H9 (cell line): ENCODE results near the gene NHLRC1. TPM values are rescaled to one million over a fixed set of nuclear protein-coding genes. Genes with fewer than 3 reads are reported as not detected.

Experiments used
- DNase-seq: peaks from one replicate; pipeline ENCODE4 v3.0.0-alpha.2; 2017
- H2AFZ ChIP-seq: one replicate; pipeline ENCODE4 v1.6.1; 2013; ENCODE audit warnings: mild to moderate bottlenecking, low read length, control low read depth, moderate library complexity
- H2AK5ac ChIP-seq: 2 replicates; pipeline ENCODE4 v1.6.1; 2013; ENCODE audit warnings: low read length, control low read depth, mixed read lengths; ENCODE audit not compliant: insufficient read length
- H2BK120ac ChIP-seq: one replicate; pipeline ENCODE4 v1.6.1; 2013; ENCODE audit warnings: low read depth, mild to moderate bottlenecking, low read length, control low read depth, inconsistent platforms; ENCODE audit not compliant: poor library complexity, severe bottlenecking
- H2BK12ac ChIP-seq: 2 replicates; pipeline ENCODE4 v1.6.1; 2013; ENCODE audit warnings: low read length, control low read depth, mixed read lengths, low read depth; ENCODE audit not compliant: insufficient read length
- H2BK15ac ChIP-seq: 2 replicates; pipeline ENCODE4 v1.6.1; 2013; ENCODE audit warnings: low read depth, low read length, control low read depth
- H2BK20ac ChIP-seq: one replicate; pipeline ENCODE4 v1.6.1; 2013; ENCODE audit warnings: low read depth, mild to moderate bottlenecking, low read length, control low read depth, inconsistent platforms; ENCODE audit not compliant: poor library complexity, severe bottlenecking
- H2BK5ac ChIP-seq: 2 replicates; pipeline ENCODE4 v1.6.1; 2013; ENCODE audit warnings: low read length, control low read depth, mixed read lengths; ENCODE audit not compliant: insufficient read length
- H3K14ac ChIP-seq: 2 replicates; pipeline ENCODE4 v1.6.1; 2013; ENCODE audit warnings: low read length, control low read depth; ENCODE audit not compliant: insufficient read depth
- H3K18ac ChIP-seq: 2 replicates; pipeline ENCODE4 v1.6.1; 2013; ENCODE audit warnings: low read depth, mild to moderate bottlenecking, mixed read lengths, low read length, control low read depth; ENCODE audit not compliant: insufficient read length
- H3K23ac ChIP-seq: 2 replicates; pipeline ENCODE4 v1.6.1; 2013; ENCODE audit warnings: low read length, control low read depth, mixed read lengths, low read depth; ENCODE audit not compliant: insufficient read length
- H3K23me2 ChIP-seq: 2 replicates; pipeline ENCODE4 v1.6.1; 2013; ENCODE audit warnings: low read depth, mild to moderate bottlenecking, mixed read lengths, low read length, control low read depth; ENCODE audit not compliant: insufficient read length, poor library complexity, severe bottlenecking
- H3K27ac ChIP-seq: 2 replicates; pipeline ENCODE4 v1.5.1; 2013; ENCODE audit warnings: low read length, control low read depth, mixed read lengths, low read depth; ENCODE audit not compliant: insufficient read length
- H3K27me3 ChIP-seq: 2 replicates; pipeline ENCODE4 v1.6.1; 2013; ENCODE audit warnings: low read length, control low read depth, inconsistent platforms; ENCODE audit not compliant: insufficient read depth
- H3K4ac ChIP-seq: 2 replicates; pipeline ENCODE4 v1.6.1; 2013; ENCODE audit warnings: low read depth, mild to moderate bottlenecking, control low read depth, inconsistent platforms, low read length, moderate library complexity
- H3K4me1 ChIP-seq: 2 replicates; pipeline ENCODE4 v1.6.1; 2013; ENCODE audit warnings: low read length, control low read depth, inconsistent platforms; ENCODE audit not compliant: insufficient read depth
- H3K4me2 ChIP-seq: 2 replicates; pipeline ENCODE4 v1.6.1; 2013; ENCODE audit warnings: low read length, control low read depth, mixed read lengths; ENCODE audit not compliant: insufficient read length, insufficient read depth
- H3K56ac ChIP-seq: 2 replicates; pipeline ENCODE4 v1.6.1; 2013; ENCODE audit warnings: low read depth, mild to moderate bottlenecking, mixed read lengths, low read length, control low read depth; ENCODE audit not compliant: insufficient read length
- H3K79me1 ChIP-seq: 2 replicates; pipeline ENCODE4 v1.6.1; 2013; ENCODE audit warnings: low read depth, mild to moderate bottlenecking, moderate library complexity, low read length, control low read depth, inconsistent platforms; ENCODE audit not compliant: insufficient read depth, poor library complexity, severe bottlenecking
- H3K79me2 ChIP-seq: 2 replicates; pipeline ENCODE4 v1.6.1; 2013; ENCODE audit warnings: low read length, control low read depth, inconsistent platforms; ENCODE audit not compliant: insufficient read depth
- H3K9ac ChIP-seq: 2 replicates; pipeline ENCODE4 v1.6.1; 2013; ENCODE audit warnings: low read length, control low read depth, mixed read lengths; ENCODE audit not compliant: insufficient read length; ENCODE audit errors: extremely low read depth
- H3K9me3 ChIP-seq: one replicate; pipeline ENCODE4 v1.6.1; 2013; ENCODE audit warnings: low read depth, low read length, inconsistent platforms; ENCODE audit not compliant: control insufficient read depth
- H3T11ph ChIP-seq: one replicate; pipeline ENCODE4 v1.6.1; 2013; ENCODE audit warnings: mild to moderate bottlenecking, low read length, control low read depth, inconsistent platforms
- H4K20me1 ChIP-seq: one replicate; pipeline ENCODE4 v1.6.1; 2013; ENCODE audit not compliant: control insufficient read depth, insufficient read length, insufficient read depth
- H4K5ac ChIP-seq: 2 replicates; pipeline ENCODE4 v1.6.1; 2013; ENCODE audit warnings: low read depth, mild to moderate bottlenecking, mixed read lengths, low read length, control low read depth; ENCODE audit not compliant: insufficient read length
- H4K8ac ChIP-seq: replicated peaks from 2 replicates; pipeline ENCODE4 v1.6.1; 2013; ENCODE audit warnings: low read length, control low read depth, mixed read lengths, low read depth; ENCODE audit not compliant: insufficient read length
- H4K91ac ChIP-seq: 2 replicates; pipeline ENCODE4 v1.6.1; 2013; ENCODE audit warnings: low read depth, mild to moderate bottlenecking, moderate library complexity, mixed read lengths, low read length, control low read depth; ENCODE audit not compliant: insufficient read length
- H3K27ac Mint-ChIP-seq, 3 experiments: 2 replicates in 2 of 3; 3 replicates in 1 of 3; pipeline ENCODE4 v1.8.0; 2020 to 2021; ENCODE audit warnings: mixed read lengths in 3 of 3, mild to moderate bottlenecking in 1 of 3, moderate library complexity in 1 of 3
- H3K27me3 Mint-ChIP-seq: 2 replicates; pipeline ENCODE4 v1.8.0; 2021; ENCODE audit warnings: low read depth, mild to moderate bottlenecking, moderate library complexity, mixed read lengths
- H3K36me3 Mint-ChIP-seq, 3 experiments: 2 replicates in 2 of 3; 3 replicates in 1 of 3; pipeline ENCODE4 v1.8.0; 2020 to 2021; ENCODE audit warnings: low read depth in 3 of 3, mixed read lengths in 3 of 3; ENCODE audit not compliant: insufficient read depth in 1 of 3
- H3K4me1 Mint-ChIP-seq, 2 experiments: 2 replicates each; pipeline ENCODE4 v1.8.0; 2020; ENCODE audit warnings: mixed read lengths in 2 of 2
- H3K4me3 Mint-ChIP-seq, 2 experiments: 2 replicates in 1 of 2; 3 replicates in 1 of 2; pipeline ENCODE4 v1.8.0; 2020 to 2021; ENCODE audit warnings: mild to moderate bottlenecking in 2 of 2, mixed read lengths in 2 of 2, moderate library complexity in 1 of 2
- H3K9me3 Mint-ChIP-seq, 2 experiments: 2 replicates in 1 of 2; 3 replicates in 1 of 2; pipeline ENCODE4 v1.8.0; 2020; ENCODE audit warnings: mild to moderate bottlenecking in 2 of 2, mixed read lengths in 2 of 2, moderate library complexity in 1 of 2
- CTCF ChIP-seq: fragments of 200-600 bp; sonication (generic); conservative IDR thresholded peaks from 3 replicates; pipeline ENCODE4 v1.8.0; 2021; ENCODE audit warnings: antibody characterized with exemption, mild to moderate bottlenecking
- WGBS: extraction: QIAGEN DNeasy Blood & Tissue Kit; methylation state at CpG from one replicate; pipeline ENCODE4 v1.1.7; 2013; ENCODE audit warnings: missing lambda C conversion rate, low lambda C conversion rate, mixed read lengths; ENCODE audit not compliant: insufficient read length; ENCODE audit errors: extremely low coverage; 5-methylcytosine and 5-hydroxymethylcytosine counted together
- total RNA-seq: library from RNA; stranded (reverse); gene quantifications from 2 replicates; pipeline ENCODE4 v1.2.1, GENCODE V29; 2021

Gene NHLRC1
- total RNA-seq, 1 experiment from 2014 or later, result 1.5 TPM

- Histone ChIP-seq H2AFZ (no peak overlapping the region), H3K23ac (no peak overlapping the region), H3K23me2 (no peaks in the 10 kb centered on the region), H3K27ac (no peak overlapping the region), H3K9ac (no peak overlapping the region), H3K4ac (no peak overlapping the region), H3K9me3 (no peaks in the 10 kb centered on the region), H2BK20ac (no peak overlapping the region), H3K4me2 (no peak overlapping the region), H3K4me1 (no peaks in the 10 kb centered on the region), H3K18ac (no peak overlapping the region), H2BK12ac (no peak overlapping the region), H4K5ac (no peak overlapping the region), H3T11ph (no peak overlapping the region), H2BK5ac (no peak overlapping the region), H4K91ac (no peak overlapping the region), H4K8ac (no peak overlapping the region), H3K14ac (no peak overlapping the region), H2AK5ac (no peak overlapping the region), H3K27me3 (no peaks in the 10 kb centered on the region), H3K79me1 (no peaks in the 10 kb centered on the region), H3K56ac (no peak overlapping the region), H4K20me1 (no peaks in the 10 kb centered on the region), H2BK15ac (no peak overlapping the region), H2BK120ac (no peak overlapping the region), H3K79me2 (no peaks in the 10 kb centered on the region)
- Mint-ChIP-seq H3K27me3 (no peaks in the 10 kb centered on the region), H3K36me3 (peaks cover 0 to 5% (median 4%) of the 10 kb centered on the region in 3 experiments; a peak in 3 of 7 replicates), H3K4me1 (no peaks in the 10 kb centered on the region), H3K4me3 (no peak overlapping the region), H3K9me3 (peaks cover 9 to 13% of the 10 kb centered on the region in 2 experiments), H3K27ac (no peak overlapping the region)
- no peak for DNase-seq
- no peak for TF ChIP-seq CTCF
- WGBS, result no CpG with 5 or more reads among the region's 4 CpGs
These were observed 46.2 kb downstream of the NHLRC1 start for GRCh38 chr6:18076231-18076630.
